Measurements from ENCODE around the gene VANGL2. TPM values are rescaled to one million over a fixed set of nuclear protein-coding genes. Genes with fewer than 3 reads are reported as not detected.
A peak's percentile ranks its signal among the peaks of the same experiment; 100 is the strongest.

Gene VANGL2
- total and polyA plus RNA-seq, 2 experiments from 2014 or later = 17.7 to 51.3 TPM

DNA sequence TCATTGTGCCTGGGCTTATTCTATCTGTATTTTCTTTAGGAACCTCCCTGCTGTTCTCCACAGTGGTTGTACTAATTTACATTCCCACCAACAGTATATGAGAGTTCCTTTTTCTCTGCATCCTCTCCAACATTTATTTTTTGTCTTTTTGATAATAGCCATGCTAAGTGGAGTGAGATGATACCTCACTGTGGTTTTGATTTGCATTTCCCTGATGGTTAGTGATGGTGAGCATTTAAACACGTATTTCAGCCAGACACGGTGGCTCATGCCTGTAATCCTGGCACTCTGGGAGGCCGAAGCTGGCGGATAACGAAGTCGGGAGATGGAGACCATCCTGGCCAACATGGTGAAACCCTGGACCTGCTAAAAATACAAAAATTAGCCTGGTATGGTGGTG lies 64.8 kb downstream of the VANGL2 start:
- Mint-ChIP-seq H3K27ac (no peak overlapping the region), H3K4me3 (no peak overlapping the region), H3K9me3 (no peaks in the 10 kb centered on the region), H3K4me1 (peaks cover 6% of the 10 kb centered on the region), H3K27me3 (ENCODE audit: insufficient read depth, low read depth, poor library complexity) (no peaks in the 10 kb centered on the region), H3K36me3 (ENCODE audit: low read depth) (no peaks in the 10 kb centered on the region)
- ATAC-seq (no peak), DNase-seq (ENCODE audit: low spot score) (no peak)
- H3K27me3 ChIP-seq (ENCODE audit: insufficient read depth) = no peaks in the 10 kb centered on the region
- H4K20me1 ChIP-seq (replicated peaks; ENCODE audit: insufficient read depth) = no peaks in the 10 kb centered on the region
- no peak overlapping the region for H3K4me3 ChIP-seq
- no peak overlapping the region for H3K4me2 ChIP-seq
- H3K27ac ChIP-seq (ENCODE audit: low read depth) = no peak overlapping the region
- peaks cover 15% of the 10 kb centered on the region; the same call in 1 of the 2 replicates for H3K9me2 ChIP-seq (ENCODE audit: insufficient read depth)
- no peaks in the 10 kb centered on the region for H3K79me2 ChIP-seq (replicated peaks; ENCODE audit: insufficient read depth)
- TF ChIP-seq JUNB (IDR thresholded peaks at IDR 0.05; ENCODE audit: unreplicated experiment) (no peak), EZH2phosphoT487 (IDR thresholded peaks at IDR 0.05; ENCODE audit: unreplicated experiment) (no peak), POLR2AphosphoS5 (IDR thresholded peaks at IDR 0.05; ENCODE audit: low read depth) (no peak)
- no peaks in the 10 kb centered on the region for H3K36me3 ChIP-seq (ENCODE audit: insufficient read depth)
- peak overlapping the region; percentile 45; the same call in 1 of the 2 replicates for H2AFZ ChIP-seq
- no peaks in the 10 kb centered on the region for H3F3A ChIP-seq (replicated peaks; ENCODE audit: low read depth)
- H3K4me1 ChIP-seq (ENCODE audit: insufficient read depth) = peaks cover 10% of the 10 kb centered on the region; the same call in 1 of the 2 replicates

DNA sequence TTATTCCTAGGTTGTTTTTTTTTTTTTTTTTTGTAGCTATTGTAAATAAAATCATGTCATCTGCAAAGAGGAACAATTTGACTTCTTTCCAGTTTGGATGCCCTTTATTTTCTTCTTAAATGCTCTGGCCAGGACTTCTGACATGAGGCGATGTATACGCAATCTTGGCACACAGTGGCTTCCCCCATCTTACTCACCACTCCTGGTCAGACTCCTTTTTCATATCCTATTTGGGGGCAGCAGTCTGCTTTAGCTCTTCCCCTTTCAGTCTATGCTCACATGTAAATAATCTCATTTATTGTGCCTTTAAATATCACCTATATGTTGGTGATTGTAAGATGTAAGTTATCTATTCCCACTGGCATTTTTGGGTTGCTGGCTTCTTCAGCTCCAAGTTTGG lies 66.6 kb downstream of the VANGL2 start:
- Histone ChIP-seq H3K27ac (ENCODE audit: low read depth) (no peak overlapping the region), H3F3A (replicated peaks; ENCODE audit: low read depth) (no peaks in the 10 kb centered on the region), H3K9me2 (ENCODE audit: insufficient read depth) (peaks cover 15% of the 10 kb centered on the region), H3K4me2 (no peak overlapping the region), H3K79me2 (replicated peaks; ENCODE audit: insufficient read depth) (no peaks in the 10 kb centered on the region), H4K20me1 (replicated peaks; ENCODE audit: insufficient read depth) (no peaks in the 10 kb centered on the region), H3K4me3 (no peak overlapping the region), H3K4me1 (ENCODE audit: insufficient read depth) (no peaks in the 10 kb centered on the region), H3K36me3 (ENCODE audit: insufficient read depth) (no peaks in the 10 kb centered on the region), H2AFZ (no peak overlapping the region), H3K27me3 (ENCODE audit: insufficient read depth) (no peaks in the 10 kb centered on the region)
- Mint-ChIP-seq H3K27me3 (ENCODE audit: insufficient read depth, low read depth, poor library complexity) (no peaks in the 10 kb centered on the region), H3K4me3 (no peak overlapping the region), H3K9me3 (no peaks in the 10 kb centered on the region), H3K27ac (no peak overlapping the region), H3K4me1 (0 out of 3 replicates have a peak, but pooled peaks cover 2% of the 10 kb centered on the region), H3K36me3 (ENCODE audit: low read depth) (no peaks in the 10 kb centered on the region)
- no peak for DNase-seq (ENCODE audit: low spot score)
- no peak for ATAC-seq
- TF ChIP-seq CREB1 (CRISPR knock-in tag; IDR thresholded peaks at IDR 0.05; ENCODE audit: low read depth) (no peak), EZH2 (IDR thresholded peaks at IDR 0.05; ENCODE audit: low read depth, unreplicated experiment) (no peak), POLR2AphosphoS5 (IDR thresholded peaks at IDR 0.05; ENCODE audit: low read depth) (no peak), STAT1 (IDR thresholded peaks at IDR 0.05; ENCODE audit: unreplicated experiment) (no peak), ZNF114 (CRISPR knock-in tag; IDR thresholded peaks at IDR 0.05) (no peak), NANOG (IDR thresholded peaks at IDR 0.05; ENCODE audit: borderline replicate concordance) (no peak), EZH2phosphoT487 (IDR thresholded peaks at IDR 0.05; ENCODE audit: unreplicated experiment) (no peak), JUNB (IDR thresholded peaks at IDR 0.05; ENCODE audit: unreplicated experiment) (no peak)
- TF ChIP-seq, protein P1, sequence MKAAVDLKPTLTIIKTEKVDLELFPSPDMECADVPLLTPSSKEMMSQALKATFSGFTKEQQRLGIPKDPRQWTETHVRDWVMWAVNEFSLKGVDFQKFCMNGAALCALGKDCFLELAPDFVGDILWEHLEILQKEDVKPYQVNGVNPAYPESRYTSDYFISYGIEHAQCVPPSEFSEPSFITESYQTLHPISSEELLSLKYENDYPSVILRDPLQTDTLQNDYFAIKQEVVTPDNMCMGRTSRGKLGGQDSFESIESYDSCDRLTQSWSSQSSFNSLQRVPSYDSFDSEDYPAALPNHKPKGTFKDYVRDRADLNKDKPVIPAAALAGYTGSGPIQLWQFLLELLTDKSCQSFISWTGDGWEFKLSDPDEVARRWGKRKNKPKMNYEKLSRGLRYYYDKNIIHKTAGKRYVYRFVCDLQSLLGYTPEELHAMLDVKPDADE (IDR thresholded peaks at IDR 0.05) = no peak
- TF ChIP-seq, protein P2, sequence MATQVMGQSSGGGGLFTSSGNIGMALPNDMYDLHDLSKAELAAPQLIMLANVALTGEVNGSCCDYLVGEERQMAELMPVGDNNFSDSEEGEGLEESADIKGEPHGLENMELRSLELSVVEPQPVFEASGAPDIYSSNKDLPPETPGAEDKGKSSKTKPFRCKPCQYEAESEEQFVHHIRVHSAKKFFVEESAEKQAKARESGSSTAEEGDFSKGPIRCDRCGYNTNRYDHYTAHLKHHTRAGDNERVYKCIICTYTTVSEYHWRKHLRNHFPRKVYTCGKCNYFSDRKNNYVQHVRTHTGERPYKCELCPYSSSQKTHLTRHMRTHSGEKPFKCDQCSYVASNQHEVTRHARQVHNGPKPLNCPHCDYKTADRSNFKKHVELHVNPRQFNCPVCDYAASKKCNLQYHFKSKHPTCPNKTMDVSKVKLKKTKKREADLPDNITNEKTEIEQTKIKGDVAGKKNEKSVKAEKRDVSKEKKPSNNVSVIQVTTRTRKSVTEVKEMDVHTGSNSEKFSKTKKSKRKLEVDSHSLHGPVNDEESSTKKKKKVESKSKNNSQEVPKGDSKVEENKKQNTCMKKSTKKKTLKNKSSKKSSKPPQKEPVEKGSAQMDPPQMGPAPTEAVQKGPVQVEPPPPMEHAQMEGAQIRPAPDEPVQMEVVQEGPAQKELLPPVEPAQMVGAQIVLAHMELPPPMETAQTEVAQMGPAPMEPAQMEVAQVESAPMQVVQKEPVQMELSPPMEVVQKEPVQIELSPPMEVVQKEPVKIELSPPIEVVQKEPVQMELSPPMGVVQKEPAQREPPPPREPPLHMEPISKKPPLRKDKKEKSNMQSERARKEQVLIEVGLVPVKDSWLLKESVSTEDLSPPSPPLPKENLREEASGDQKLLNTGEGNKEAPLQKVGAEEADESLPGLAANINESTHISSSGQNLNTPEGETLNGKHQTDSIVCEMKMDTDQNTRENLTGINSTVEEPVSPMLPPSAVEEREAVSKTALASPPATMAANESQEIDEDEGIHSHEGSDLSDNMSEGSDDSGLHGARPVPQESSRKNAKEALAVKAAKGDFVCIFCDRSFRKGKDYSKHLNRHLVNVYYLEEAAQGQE (IDR thresholded peaks at IDR 0.05; ENCODE audit: unreplicated experiment) = no peak
- TF ChIP-seq, protein P3, sequence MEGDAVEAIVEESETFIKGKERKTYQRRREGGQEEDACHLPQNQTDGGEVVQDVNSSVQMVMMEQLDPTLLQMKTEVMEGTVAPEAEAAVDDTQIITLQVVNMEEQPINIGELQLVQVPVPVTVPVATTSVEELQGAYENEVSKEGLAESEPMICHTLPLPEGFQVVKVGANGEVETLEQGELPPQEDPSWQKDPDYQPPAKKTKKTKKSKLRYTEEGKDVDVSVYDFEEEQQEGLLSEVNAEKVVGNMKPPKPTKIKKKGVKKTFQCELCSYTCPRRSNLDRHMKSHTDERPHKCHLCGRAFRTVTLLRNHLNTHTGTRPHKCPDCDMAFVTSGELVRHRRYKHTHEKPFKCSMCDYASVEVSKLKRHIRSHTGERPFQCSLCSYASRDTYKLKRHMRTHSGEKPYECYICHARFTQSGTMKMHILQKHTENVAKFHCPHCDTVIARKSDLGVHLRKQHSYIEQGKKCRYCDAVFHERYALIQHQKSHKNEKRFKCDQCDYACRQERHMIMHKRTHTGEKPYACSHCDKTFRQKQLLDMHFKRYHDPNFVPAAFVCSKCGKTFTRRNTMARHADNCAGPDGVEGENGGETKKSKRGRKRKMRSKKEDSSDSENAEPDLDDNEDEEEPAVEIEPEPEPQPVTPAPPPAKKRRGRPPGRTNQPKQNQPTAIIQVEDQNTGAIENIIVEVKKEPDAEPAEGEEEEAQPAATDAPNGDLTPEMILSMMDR (conservative IDR thresholded peaks at IDR 0.05; ENCODE audit: low read depth in 2 of 2) = no peak

Data from GM23338 (cell line).